IMR-90 (cell line): Measurements from ENCODE around the gene GRIA3.

ENCODE experiments used
- BHLHE40 ChIP-seq: fragments of 150-350 bp; IDR thresholded peaks from 2 replicates; pipeline ENCODE4 v1.6.1; 2016; ENCODE audit warnings: mild to moderate bottlenecking, low read depth, low read length
- CTCF ChIP-seq: conservative IDR thresholded peaks from 2 replicates; pipeline ENCODE4 v1.5.1; 2012; ENCODE audit warnings: mild to moderate bottlenecking, low read depth, low read length, improper control_type of control experiment
- MAFK ChIP-seq: IDR thresholded peaks from 2 replicates; pipeline ENCODE4 v1.6.1; 2012; ENCODE audit warnings: low read depth, low read length, improper control_type of control experiment
- POLR2A ChIP-seq: IDR thresholded peaks from 2 replicates; pipeline ENCODE4 v1.6.1; 2012; ENCODE audit warnings: mild to moderate bottlenecking, low read depth, low read length
- RAD21 ChIP-seq: IDR thresholded peaks from 2 replicates; pipeline ENCODE4 v1.6.1; 2012; ENCODE audit warnings: low read length, improper control_type of control experiment
- RFX5 ChIP-seq: IDR thresholded peaks from 2 replicates; pipeline ENCODE4 v1.8.0; 2012; ENCODE audit warnings: low read depth, mild to moderate bottlenecking, low read length, moderate library complexity
- SMC3 ChIP-seq: fragments of 150-350 bp; IDR thresholded peaks from 2 replicates; pipeline ENCODE4 v1.6.1; 2016; ENCODE audit warnings: low read depth, mild to moderate bottlenecking, antibody characterized with exemption, low read length, moderate library complexity
- TF ChIP-seq, protein P1 (sequence below): fragments of 150-350 bp; IDR thresholded peaks from 2 replicates; pipeline ENCODE4 v1.6.1; 2016; ENCODE audit warnings: low read depth, mild to moderate bottlenecking, low read length, moderate library complexity, borderline replicate concordance
- TF ChIP-seq, protein P2 (sequence below): fragments of 150-350 bp; IDR thresholded peaks from 2 replicates; pipeline ENCODE4 v1.6.1; 2017; ENCODE audit warnings: mild to moderate bottlenecking, antibody characterized with exemption, low read length, low read depth

GRCh38 chrX:123184866-123185276, 793 bp downstream of the GRIA3 start:
- no peak for TF ChIP-seq CTCF
- TF ChIP-seq, protein P1, sequence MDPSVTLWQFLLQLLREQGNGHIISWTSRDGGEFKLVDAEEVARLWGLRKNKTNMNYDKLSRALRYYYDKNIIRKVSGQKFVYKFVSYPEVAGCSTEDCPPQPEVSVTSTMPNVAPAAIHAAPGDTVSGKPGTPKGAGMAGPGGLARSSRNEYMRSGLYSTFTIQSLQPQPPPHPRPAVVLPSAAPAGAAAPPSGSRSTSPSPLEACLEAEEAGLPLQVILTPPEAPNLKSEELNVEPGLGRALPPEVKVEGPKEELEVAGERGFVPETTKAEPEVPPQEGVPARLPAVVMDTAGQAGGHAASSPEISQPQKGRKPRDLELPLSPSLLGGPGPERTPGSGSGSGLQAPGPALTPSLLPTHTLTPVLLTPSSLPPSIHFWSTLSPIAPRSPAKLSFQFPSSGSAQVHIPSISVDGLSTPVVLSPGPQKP: no peak
- TF ChIP-seq, protein P2, sequence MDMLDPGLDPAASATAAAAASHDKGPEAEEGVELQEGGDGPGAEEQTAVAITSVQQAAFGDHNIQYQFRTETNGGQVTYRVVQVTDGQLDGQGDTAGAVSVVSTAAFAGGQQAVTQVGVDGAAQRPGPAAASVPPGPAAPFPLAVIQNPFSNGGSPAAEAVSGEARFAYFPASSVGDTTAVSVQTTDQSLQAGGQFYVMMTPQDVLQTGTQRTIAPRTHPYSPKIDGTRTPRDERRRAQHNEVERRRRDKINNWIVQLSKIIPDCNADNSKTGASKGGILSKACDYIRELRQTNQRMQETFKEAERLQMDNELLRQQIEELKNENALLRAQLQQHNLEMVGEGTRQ: no peak
- TF ChIP-seq RFX5: no peak
- no peak for TF ChIP-seq BHLHE40
- TF ChIP-seq SMC3: no peak
- no peak for TF ChIP-seq POLR2A
- no peak for TF ChIP-seq RAD21
- TF ChIP-seq MAFK: no peak
